GM12873 (cell line): Measurements from ENCODE around the gene CDC14B.

Source experiments
- CTCF ChIP-seq: IDR thresholded peaks from 2 replicates; pipeline ENCODE4 v1.5.1; 2012; ENCODE audit warnings: low read depth, mild to moderate bottlenecking, moderate library complexity, low read length, control low read depth; ENCODE audit not compliant: insufficient read depth; ENCODE audit errors: missing control alignments

The CDC14B gene

GRCh38 chr9:96619124-96619465, 548 bp downstream of the CDC14B start:
- no peak for TF ChIP-seq CTCF

GRCh38 chr9:96618209-96619123, 1.2 kb downstream of the CDC14B start:
- no peak for TF ChIP-seq CTCF

GRCh38 chr9:96617439-96618185, 2.0 kb downstream of the CDC14B start:
- no peak for TF ChIP-seq CTCF

- no peak for TF ChIP-seq CTCF
Measured at GRCh38 chr9:96616817-96617438, 2.7 kb downstream of the CDC14B start.

GRCh38 chr9:96615411-96615810, 4.2 kb downstream of the CDC14B start:
- TF ChIP-seq CTCF, result no peak

GRCh38 chr9:96612966-96613589, 6.6 kb downstream of the CDC14B start:
- no peak for TF ChIP-seq CTCF
